Measurements from ENCODE around the gene LRP6.

The LRP6 gene

DNA sequence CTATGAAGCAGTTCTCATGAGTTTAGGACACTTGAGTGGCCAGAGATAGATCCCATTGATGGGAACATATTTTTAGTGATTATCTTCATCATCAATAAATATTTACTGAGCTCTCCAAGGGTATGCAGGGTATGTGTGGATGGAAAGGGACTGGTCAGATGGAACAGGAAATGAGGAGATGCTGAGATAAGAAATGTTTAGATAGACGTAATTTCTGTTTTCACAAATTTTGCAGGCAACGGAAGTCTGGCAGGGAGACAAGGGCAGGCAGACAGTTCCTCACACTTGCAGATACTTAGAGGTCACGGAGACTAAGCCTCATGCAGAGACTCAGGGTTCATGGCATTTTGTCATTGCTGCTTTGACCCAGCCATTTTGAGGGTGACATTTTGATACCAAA, 171.8 kb downstream of the LRP6 start:
- DNase-seq (ENCODE audit: low spot score), result no peak
- Histone ChIP-seq H3K79me1 (ENCODE audit: low read depth, low read length) (no peaks in the 10 kb centered on the region), H3K9me3 (replicated peaks in 1 of 2; ENCODE audit: control insufficient read depth in 2 of 2, insufficient read depth in 1 of 2, low read depth in 1 of 2, low read length in 2 of 2) (no peaks in the 10 kb centered on the region), H2AFZ (ENCODE audit: low read length) (no peak overlapping the region), H3K9ac (ENCODE audit: low read depth, low read length, poor library complexity) (no peak overlapping the region), H2BK15ac (ENCODE audit: low read length) (no peak overlapping the region), H3K14ac (ENCODE audit: low read length) (no peak overlapping the region), H3K4me2 (ENCODE audit: insufficient read depth, low read length, poor library complexity, severe bottlenecking) (no peak overlapping the region), H2BK120ac (ENCODE audit: low read depth, low read length) (no peak overlapping the region), H3K18ac (ENCODE audit: low read length) (no peak overlapping the region), H3K27me3 (ENCODE audit: control insufficient read depth in 3 of 3, insufficient read depth in 3 of 3, low read depth in 1 of 3, low read length in 3 of 3) (no peaks in the 10 kb centered on the region), H4K8ac (ENCODE audit: low read depth, low read length) (no peak overlapping the region), H4K91ac (ENCODE audit: low read depth, low read length, poor library complexity) (no peak overlapping the region), H3K23ac (ENCODE audit: low read depth, low read length, poor library complexity) (no peak overlapping the region), H2AK5ac (ENCODE audit: low read depth, low read length) (no peak overlapping the region), H2BK5ac (ENCODE audit: low read length) (no peak overlapping the region), H3K4me1 (ENCODE audit: control insufficient read depth in 2 of 2, insufficient read depth in 1 of 2, low read depth in 1 of 2, low read length in 2 of 2) (no peaks in the 10 kb centered on the region), H3K4me3 (ENCODE audit: low read length in 2 of 2) (no peak overlapping the region), H2BK12ac (ENCODE audit: low read length) (no peak overlapping the region), H3K27ac (replicated peaks; ENCODE audit: low read length) (no peak overlapping the region), H3K4ac (ENCODE audit: low read length) (no peak overlapping the region), H3K36me3 (replicated peaks in 1 of 2; ENCODE audit: control insufficient read depth in 2 of 2, insufficient read depth in 2 of 2, low read length in 2 of 2) (peaks cover 2 to 14% of the 10 kb centered on the region in 2 donors)
- WGBS, 2 donors (ENCODE audit: extremely low coverage in 2 of 2, insufficient read length in 2 of 2, insufficient replicate concordance in 1 of 2), result no CpG with 5 or more reads among the region's 3 CpGs

DNA sequence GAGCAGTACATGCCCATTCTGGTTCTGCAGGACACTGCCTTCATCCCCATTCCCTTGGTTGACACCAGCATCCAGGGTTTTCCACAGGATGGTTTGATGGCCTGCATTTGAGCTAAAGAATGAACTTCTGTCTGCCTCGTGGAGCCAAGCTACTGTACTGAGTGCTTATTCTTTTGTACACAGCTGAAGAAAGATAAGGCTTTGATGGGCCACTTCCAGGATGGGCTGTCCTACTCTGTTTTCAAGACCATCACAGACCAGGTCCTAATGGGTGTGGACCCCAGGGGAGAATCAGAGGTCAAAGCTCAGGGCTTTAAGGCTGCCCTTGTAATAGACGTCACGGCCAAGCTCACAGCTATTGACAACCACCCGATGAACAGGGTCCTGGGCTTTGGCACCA, 172.4 kb downstream of the LRP6 start:
- Histone ChIP-seq H3K4me2 (ENCODE audit: insufficient read depth, low read length, poor library complexity, severe bottlenecking) (no peak overlapping the region), H3K27me3 (ENCODE audit: control insufficient read depth in 3 of 3, insufficient read depth in 3 of 3, low read depth in 1 of 3, low read length in 3 of 3) (no peaks in the 10 kb centered on the region), H4K91ac (ENCODE audit: low read depth, low read length, poor library complexity) (no peak overlapping the region), H3K4ac (ENCODE audit: low read length) (no peak overlapping the region), H3K4me1 (ENCODE audit: control insufficient read depth in 2 of 2, insufficient read depth in 1 of 2, low read depth in 1 of 2, low read length in 2 of 2) (no peaks in the 10 kb centered on the region), H4K8ac (ENCODE audit: low read depth, low read length) (no peak overlapping the region), H3K36me3 (replicated peaks in 1 of 2; ENCODE audit: control insufficient read depth in 2 of 2, insufficient read depth in 2 of 2, low read length in 2 of 2) (peaks cover 2 to 12% of the 10 kb centered on the region in 2 donors), H3K14ac (ENCODE audit: low read length) (no peak overlapping the region), H3K27ac (replicated peaks; ENCODE audit: low read length) (no peak overlapping the region), H3K18ac (ENCODE audit: low read length) (no peak overlapping the region), H2BK15ac (ENCODE audit: low read length) (no peak overlapping the region), H2BK12ac (ENCODE audit: low read length) (no peak overlapping the region), H3K9me3 (replicated peaks in 1 of 2; ENCODE audit: control insufficient read depth in 2 of 2, insufficient read depth in 1 of 2, low read depth in 1 of 2, low read length in 2 of 2) (no peaks in the 10 kb centered on the region), H3K9ac (ENCODE audit: low read depth, low read length, poor library complexity) (no peak overlapping the region), H2AK5ac (ENCODE audit: low read depth, low read length) (no peak overlapping the region), H2BK5ac (ENCODE audit: low read length) (no peak overlapping the region), H3K79me1 (ENCODE audit: low read depth, low read length) (no peaks in the 10 kb centered on the region), H3K23ac (ENCODE audit: low read depth, low read length, poor library complexity) (no peak overlapping the region), H2AFZ (ENCODE audit: low read length) (no peak overlapping the region), H2BK120ac (ENCODE audit: low read depth, low read length) (no peak overlapping the region), H3K4me3 (ENCODE audit: low read length in 2 of 2) (no peak overlapping the region)
- no peak for DNase-seq (ENCODE audit: low spot score)
- no CpG with 5 or more reads among the region's 4 CpGs for WGBS, 2 donors (ENCODE audit: extremely low coverage in 2 of 2, insufficient read length in 2 of 2, insufficient replicate concordance in 1 of 2)

DNA sequence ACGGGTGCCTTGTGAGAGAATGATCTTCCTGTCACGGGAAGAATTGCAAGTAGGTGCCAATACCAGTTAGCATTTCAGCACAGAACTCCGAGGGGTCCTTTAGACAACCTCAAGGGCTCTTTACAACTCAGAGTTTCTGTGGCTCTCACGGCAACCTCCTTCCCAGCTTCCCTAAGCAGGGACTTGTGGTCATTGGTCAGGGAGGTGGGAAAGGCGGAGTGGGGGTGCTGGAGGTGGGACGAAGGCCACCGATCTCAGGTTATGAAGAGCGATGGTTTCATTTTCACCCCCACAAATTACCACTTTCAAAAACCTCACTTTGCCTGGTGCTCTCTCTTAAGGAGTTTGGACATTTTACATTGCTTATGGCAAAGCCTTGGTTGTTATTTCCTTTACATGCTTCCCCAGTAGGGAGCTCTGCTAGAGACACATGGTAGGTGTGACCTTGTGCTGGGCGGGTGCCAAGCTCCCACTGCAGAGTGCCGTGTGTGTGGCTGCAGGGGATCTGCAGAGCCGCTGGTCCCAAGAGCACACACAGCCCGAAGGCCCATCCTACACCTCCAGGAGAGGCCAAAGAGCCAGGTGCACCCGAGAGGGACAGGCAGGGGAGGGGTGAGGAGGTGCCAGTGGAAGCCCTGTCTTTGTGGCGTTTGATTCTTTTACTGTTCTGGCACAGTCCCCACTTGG, 174.7 kb downstream of the LRP6 start:
- H3K27me3 ChIP-seq (ENCODE audit: control insufficient read depth in 3 of 3, insufficient read depth in 3 of 3, low read depth in 1 of 3, low read length in 3 of 3), result no peaks in the 10 kb centered on the region
- no peaks in the 10 kb centered on the region for H3K9me3 ChIP-seq (replicated peaks in 1 of 2; ENCODE audit: control insufficient read depth in 2 of 2, insufficient read depth in 1 of 2, low read depth in 1 of 2, low read length in 2 of 2)
- H3K18ac ChIP-seq (ENCODE audit: low read length), result no peak overlapping the region
- no peak for DNase-seq (ENCODE audit: low spot score)
- H3K27ac ChIP-seq (replicated peaks; ENCODE audit: low read length), result no peak overlapping the region
- no peak overlapping the region for H2BK120ac ChIP-seq (ENCODE audit: low read depth, low read length)
- no peak overlapping the region for H3K4me3 ChIP-seq (ENCODE audit: low read length in 2 of 2)
- no peak overlapping the region for H2BK15ac ChIP-seq (ENCODE audit: low read length)
- no peaks in the 10 kb centered on the region for H3K79me1 ChIP-seq (ENCODE audit: low read depth, low read length)
- H3K4ac ChIP-seq (ENCODE audit: low read length), result no peak overlapping the region
- H3K23ac ChIP-seq (ENCODE audit: low read depth, low read length, poor library complexity), result peak overlapping the region; percentile 65
- no peak overlapping the region for H3K14ac ChIP-seq (ENCODE audit: low read length)
- no peak overlapping the region for H2BK12ac ChIP-seq (ENCODE audit: low read length)
- H3K4me2 ChIP-seq (ENCODE audit: insufficient read depth, low read length, poor library complexity, severe bottlenecking), result no peak overlapping the region
- peaks cover 0 to 2% of the 10 kb centered on the region in 2 donors for H3K36me3 ChIP-seq (replicated peaks in 1 of 2; ENCODE audit: control insufficient read depth in 2 of 2, insufficient read depth in 2 of 2, low read length in 2 of 2)
- no peak overlapping the region for H3K9ac ChIP-seq (ENCODE audit: low read depth, low read length, poor library complexity)
- H4K91ac ChIP-seq (ENCODE audit: low read depth, low read length, poor library complexity), result no peak overlapping the region
- no peak overlapping the region for H2AK5ac ChIP-seq (ENCODE audit: low read depth, low read length)
- no CpG with 5 or more reads among the region's 14 CpGs for WGBS, 2 donors (ENCODE audit: extremely low coverage in 2 of 2, insufficient read length in 2 of 2, insufficient replicate concordance in 1 of 2)
- no peak overlapping the region for H4K8ac ChIP-seq (ENCODE audit: low read depth, low read length)
- H2AFZ ChIP-seq (ENCODE audit: low read length), result no peak overlapping the region
- no peak overlapping the region for H2BK5ac ChIP-seq (ENCODE audit: low read length)
- H3K4me1 ChIP-seq (ENCODE audit: control insufficient read depth in 2 of 2, insufficient read depth in 1 of 2, low read depth in 1 of 2, low read length in 2 of 2), result peaks cover 6 to 13% of the 10 kb centered on the region in 2 donors

DNA sequence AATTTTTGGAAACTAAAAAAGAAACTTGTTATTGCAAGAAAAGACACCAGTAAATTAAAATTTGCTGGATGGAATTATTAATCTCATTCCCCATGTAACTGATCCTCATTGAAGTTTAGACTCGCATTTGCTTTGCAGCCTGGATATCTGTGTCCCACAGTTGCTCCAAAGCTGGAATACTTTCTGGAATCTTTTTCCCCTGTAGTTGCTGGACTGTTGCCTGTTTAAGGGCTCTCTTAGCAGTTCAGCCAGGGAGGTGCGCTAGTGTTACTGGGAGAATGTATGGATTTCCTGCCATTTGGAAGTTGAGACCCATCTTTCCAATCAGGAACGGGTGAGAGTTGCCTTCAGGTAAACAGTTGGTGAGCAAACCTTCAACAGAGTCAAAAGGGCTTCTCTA, 175.8 kb downstream of the LRP6 start:
- H3K27ac ChIP-seq (replicated peaks; ENCODE audit: low read length), result no peak overlapping the region
- no peak overlapping the region for H2AK5ac ChIP-seq (ENCODE audit: low read depth, low read length)
- peaks cover 0 to 2% of the 10 kb centered on the region in 2 donors for H3K36me3 ChIP-seq (replicated peaks in 1 of 2; ENCODE audit: control insufficient read depth in 2 of 2, insufficient read depth in 2 of 2, low read length in 2 of 2)
- H3K4me1 ChIP-seq (ENCODE audit: control insufficient read depth in 2 of 2, insufficient read depth in 1 of 2, low read depth in 1 of 2, low read length in 2 of 2), result peaks cover 11 to 22% of the 10 kb centered on the region in 2 donors
- WGBS, 2 donors (ENCODE audit: extremely low coverage in 2 of 2, insufficient read length in 2 of 2, insufficient replicate concordance in 1 of 2), result no CpG with 5 or more reads among the region's 3 CpGs
- no peak overlapping the region for H2BK120ac ChIP-seq (ENCODE audit: low read depth, low read length)
- H2BK15ac ChIP-seq (ENCODE audit: low read length), result no peak overlapping the region
- H4K8ac ChIP-seq (ENCODE audit: low read depth, low read length), result no peak overlapping the region
- H2BK5ac ChIP-seq (ENCODE audit: low read length), result no peak overlapping the region
- H3K27me3 ChIP-seq (ENCODE audit: control insufficient read depth in 3 of 3, insufficient read depth in 3 of 3, low read depth in 1 of 3, low read length in 3 of 3), result no peaks in the 10 kb centered on the region
- H3K4me2 ChIP-seq (ENCODE audit: insufficient read depth, low read length, poor library complexity, severe bottlenecking), result no peak overlapping the region
- no peaks in the 10 kb centered on the region for H3K9me3 ChIP-seq (replicated peaks in 1 of 2; ENCODE audit: control insufficient read depth in 2 of 2, insufficient read depth in 1 of 2, low read depth in 1 of 2, low read length in 2 of 2)
- no peak overlapping the region for H3K14ac ChIP-seq (ENCODE audit: low read length)
- no peak overlapping the region for H2BK12ac ChIP-seq (ENCODE audit: low read length)
- H3K4me3 ChIP-seq (ENCODE audit: low read length in 2 of 2), result no peak overlapping the region
- no peak overlapping the region for H3K23ac ChIP-seq (ENCODE audit: low read depth, low read length, poor library complexity)
- no peaks in the 10 kb centered on the region for H3K79me1 ChIP-seq (ENCODE audit: low read depth, low read length)
- H4K91ac ChIP-seq (ENCODE audit: low read depth, low read length, poor library complexity), result no peak overlapping the region
- no peak overlapping the region for H3K4ac ChIP-seq (ENCODE audit: low read length)
- no peak overlapping the region for H3K18ac ChIP-seq (ENCODE audit: low read length)
- no peak overlapping the region for H2AFZ ChIP-seq (ENCODE audit: low read length)
- DNase-seq (ENCODE audit: low spot score), result no peak
- H3K9ac ChIP-seq (ENCODE audit: low read depth, low read length, poor library complexity), result no peak overlapping the region

Data from neuronal stem cell (in vitro differentiated cells).